GM21447 (cell line): ENCODE results near the gene PNMA8C.
"Not testable (repeated sequence)": the region's sequence is repeated elsewhere in the genome, so short reads cannot be mapped to it uniquely, and the experiment has no call there.

Experiments
- ATAC-seq: cut with Tn5 transposase; IDR thresholded peaks from one replicate; pipeline ENCODE4 v1.9.1; 2021; ENCODE audit not compliant: unreplicated experiment

The PNMA8C gene

GRCh38 chr19:46447824-46448223 lies 19.1 kb upstream of the PNMA8C start:
- no peak for ATAC-seq

GRCh38 chr19:46447006-46447405 lies 18.3 kb upstream of the PNMA8C start:
- no peak for ATAC-seq

GRCh38 chr19:46446021-46446420 lies 17.3 kb upstream of the PNMA8C start:
- ATAC-seq: no peak

- ATAC-seq: no peak
Observed at GRCh38 chr19:46442808-46443450, 14.2 kb upstream of the PNMA8C start.

- no peak for ATAC-seq
Observed at GRCh38 chr19:46441866-46442265, 13.1 kb upstream of the PNMA8C start.

GRCh38 chr19:46435689-46436088 lies 7.0 kb upstream of the PNMA8C start:
- ATAC-seq: not testable (repeated sequence)

GRCh38 chr19:46435009-46435408 lies 6.3 kb upstream of the PNMA8C start:
- no peak for ATAC-seq

GRCh38 chr19:46433470-46433869 lies 4.7 kb upstream of the PNMA8C start:
- not testable (repeated sequence) for ATAC-seq

- ATAC-seq: no peak
Observed at GRCh38 chr19:46431824-46432223, 3.1 kb upstream of the PNMA8C start.

GRCh38 chr19:46429999-46430398 lies 1.3 kb upstream of the PNMA8C start:
- no peak for ATAC-seq

GRCh38 chr19:46427518-46428045 lies 1.2 kb downstream of the PNMA8C start:
- ATAC-seq: no peak

- no peak for ATAC-seq
Observed at GRCh38 chr19:46426506-46427162, 2.1 kb downstream of the PNMA8C start.

GRCh38 chr19:46426035-46426505 lies 2.7 kb downstream of the PNMA8C start:
- no peak for ATAC-seq

- no peak for ATAC-seq
Observed at GRCh38 chr19:46423188-46423587, 5.5 kb downstream of the PNMA8C start.

GRCh38 chr19:46422344-46422743 lies 6.4 kb downstream of the PNMA8C start:
- no peak for ATAC-seq

- no peak for ATAC-seq
Observed at GRCh38 chr19:46420056-46420455, 8.7 kb downstream of the PNMA8C start.

- not testable (repeated sequence) for ATAC-seq
Observed at GRCh38 chr19:46415804-46416709, 12.7 kb downstream of the PNMA8C start.

GRCh38 chr19:46414899-46415298 lies 13.8 kb downstream of the PNMA8C start:
- ATAC-seq: not testable (repeated sequence)

GRCh38 chr19:46413262-46414031 lies 15.3 kb downstream of the PNMA8C start, which contains the start of gene CCDC8:
CCDC8 (minus strand) TSS chr19:46413564; CDS start chr19:46412810, 754 bp downstream.
- no peak for ATAC-seq

GRCh38 chr19:46412650-46413261 lies 16.0 kb downstream of the PNMA8C start:
- no peak for ATAC-seq
